H1 (cell line): ENCODE results near the gene UMPS.

ENCODE experiments used
- CHD1 ChIP-seq: IDR thresholded peaks from 2 replicates; pipeline ENCODE4 v1.6.1; 2012; ENCODE audit warnings: low read depth, low read length, improper control_type of control experiment
- CHD2 ChIP-seq: IDR thresholded peaks from 2 replicates; pipeline ENCODE4 v1.6.1; 2012; ENCODE audit warnings: low read length, improper control_type of control experiment
- CTCF ChIP-seq, 3 experiments: IDR thresholded peaks; 1 replicate in 2 of 3; 2 replicates in 1 of 3; pipeline versions ENCODE4 v1.5.1 to v1.6.1; 2011; ENCODE audit warnings: low read length in 3 of 3, mild to moderate bottlenecking in 3 of 3, inconsistent platforms in 2 of 3, low read depth in 1 of 3, moderate library complexity in 1 of 3; ENCODE audit not compliant: insufficient read depth in 1 of 3; ENCODE audit errors: control extremely low read depth in 1 of 3
- EGR1 ChIP-seq: IDR thresholded peaks from 2 replicates; pipeline ENCODE4 v1.6.1; 2011; ENCODE audit warnings: low read depth, low read length, borderline replicate concordance
- EZH2 ChIP-seq: fragments of 200-600 bp; sonication (generic); IDR thresholded peaks from 2 replicates; pipeline ENCODE4 v1.7.1; 2012; ENCODE audit warnings: low read depth, mild to moderate bottlenecking, moderate library complexity, low read length, inconsistent platforms; ENCODE audit not compliant: severe bottlenecking
- FOSL1 ChIP-seq: IDR thresholded peaks from 2 replicates; pipeline ENCODE4 v1.6.1; 2011; ENCODE audit warnings: mild to moderate bottlenecking, low read depth, low read length, moderate library complexity; ENCODE audit not compliant: insufficient read depth
- HDAC6 ChIP-seq: IDR thresholded peaks from one replicate; pipeline ENCODE4 v1.7.1; 2012; ENCODE audit warnings: low read depth, mild to moderate bottlenecking, inconsistent platforms, low read length, moderate library complexity
- MAX ChIP-seq: IDR thresholded peaks from 2 replicates; pipeline ENCODE4 v1.6.1; 2012; ENCODE audit warnings: inconsistent platforms
- POLR2A ChIP-seq, 2 experiments: IDR thresholded peaks; 1 replicate in 1 of 2; 2 replicates in 1 of 2; pipeline ENCODE4 v1.6.1; 2011; ENCODE audit warnings: low read depth in 2 of 2, low read length in 2 of 2, mild to moderate bottlenecking in 2 of 2; ENCODE audit errors: control extremely low read depth in 1 of 2
- POLR2AphosphoS5 ChIP-seq: IDR thresholded peaks from 2 replicates; pipeline ENCODE4 v1.6.1; 2011; ENCODE audit warnings: low read depth, low read length
- SP2 ChIP-seq: IDR thresholded peaks from 2 replicates; pipeline ENCODE4 v1.6.1; 2012; ENCODE audit warnings: mild to moderate bottlenecking, low read length, inconsistent platforms
- TCF12 ChIP-seq: IDR thresholded peaks from 2 replicates; pipeline ENCODE4 v1.6.1; 2011; ENCODE audit warnings: low read depth, mild to moderate bottlenecking, low read length

- TF ChIP-seq POLR2A (IDR thresholded peaks at IDR 0.05; ENCODE audit: control extremely low read depth in 1 of 2, low read depth in 2 of 2, low read length in 2 of 2) (no peak), TCF12 (no peak), CHD1 (no peak), CTCF (IDR thresholded peaks at IDR 0.05; ENCODE audit: control extremely low read depth in 1 of 3, insufficient read depth in 1 of 3, low read depth in 1 of 3, low read length in 3 of 3) (no peak), POLR2AphosphoS5 (no peak), HDAC6 (no peak), EGR1 (no peak), FOSL1 (no peak), CHD2 (no peak), MAX (no peak), SP2 (no peak), EZH2 (no peak)
Measured at GRCh38 chr3:124761935-124762660, 31.8 kb downstream of the UMPS start.
